SIG-M5 treated with dmso at 0.1 percent for 504 hours (cell line): Measurements from ENCODE around the gene CKAP5.
"Not testable (repeated sequence)": the region's sequence is repeated elsewhere in the genome, so short reads cannot be mapped to it uniquely, and the experiment has no call there.

Source experiments
- DNase-seq: peaks from one replicate; lab custom pipeline; 2025; ENCODE audit not compliant: unreplicated experiment; lab: John Stamatoyannopoulos, UW

Gene CKAP5

DNA sequence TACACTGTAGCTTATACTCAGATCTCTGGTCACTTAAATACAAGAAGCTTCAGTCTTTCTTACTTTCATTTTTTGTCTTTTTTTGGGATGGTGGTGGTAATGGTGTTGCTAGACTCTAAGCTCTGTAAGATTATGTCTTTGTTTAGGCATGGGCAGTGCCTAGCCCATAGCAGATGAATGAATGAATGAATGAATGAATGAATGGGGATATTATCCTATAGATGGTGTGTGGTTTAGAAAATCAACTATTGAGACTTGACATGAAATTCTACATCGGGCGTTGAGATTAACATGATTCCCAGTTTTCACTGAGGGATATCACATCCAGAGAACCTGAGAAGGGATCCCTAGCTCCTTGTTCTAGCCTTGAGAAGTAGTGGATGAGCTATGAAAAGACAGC is 9.8 kb upstream of the CKAP5 start:
- no peak for DNase-seq

DNA sequence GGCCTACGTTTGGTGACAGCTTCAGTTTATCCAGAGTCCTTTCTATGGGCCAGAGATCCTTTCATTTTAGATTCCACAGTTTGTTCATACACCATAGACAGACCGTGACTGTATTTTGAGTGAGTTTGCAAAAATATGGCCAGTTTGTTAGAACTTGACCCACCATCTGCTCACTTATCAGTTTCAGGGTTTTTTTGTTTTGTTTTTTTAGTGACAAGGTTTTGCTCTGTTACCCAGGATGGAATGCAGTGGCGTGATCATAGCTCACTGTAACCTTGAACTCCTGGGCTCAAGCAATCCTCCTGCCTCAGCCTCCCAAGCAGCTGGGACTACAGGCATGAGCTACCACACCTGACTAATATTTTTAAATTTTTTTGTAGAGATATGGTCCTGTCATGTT is 9.1 kb upstream of the CKAP5 start:
- DNase-seq: no peak

DNA sequence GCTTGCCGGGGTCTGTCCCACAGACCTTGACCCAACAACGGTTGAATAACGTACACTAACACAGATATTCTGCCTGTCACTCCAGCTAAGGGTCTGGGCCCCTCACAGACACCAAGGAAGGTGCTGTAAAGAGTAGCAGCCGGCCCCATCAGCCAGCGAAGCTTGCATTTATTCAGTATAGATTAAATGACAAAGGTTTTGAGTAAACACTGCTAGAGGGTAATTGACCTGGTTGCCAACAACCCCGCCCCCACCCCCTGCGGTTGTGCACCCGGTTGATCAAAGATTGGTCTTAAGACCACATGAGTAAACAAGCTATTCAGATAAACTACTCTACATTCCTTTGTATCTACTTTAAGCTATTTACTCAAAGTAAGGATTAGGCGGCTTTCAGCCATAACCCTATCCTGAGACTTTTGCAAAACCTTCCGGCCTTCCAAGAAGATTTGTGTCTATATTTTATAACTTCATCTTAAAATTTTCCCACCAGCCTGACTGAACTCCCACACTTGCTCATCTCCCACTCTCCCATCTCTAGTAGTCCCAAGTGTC is 4.8 kb upstream of the CKAP5 start:
- DNase-seq: no peak

GRCh38 chr11:46849631-46850030 is 3.6 kb upstream of the CKAP5 start:
- DNase-seq: no peak

GRCh38 chr11:46846510-46846830 is 390 bp upstream of the CKAP5 start:
- no peak for DNase-seq

- DNase-seq: no peak
These were observed 690 bp downstream of the CKAP5 start for GRCh38 chr11:46845440-46845739.

- no peak for DNase-seq
These were observed 6.0 kb downstream of the CKAP5 start for GRCh38 chr11:46840116-46840515.

DNA sequence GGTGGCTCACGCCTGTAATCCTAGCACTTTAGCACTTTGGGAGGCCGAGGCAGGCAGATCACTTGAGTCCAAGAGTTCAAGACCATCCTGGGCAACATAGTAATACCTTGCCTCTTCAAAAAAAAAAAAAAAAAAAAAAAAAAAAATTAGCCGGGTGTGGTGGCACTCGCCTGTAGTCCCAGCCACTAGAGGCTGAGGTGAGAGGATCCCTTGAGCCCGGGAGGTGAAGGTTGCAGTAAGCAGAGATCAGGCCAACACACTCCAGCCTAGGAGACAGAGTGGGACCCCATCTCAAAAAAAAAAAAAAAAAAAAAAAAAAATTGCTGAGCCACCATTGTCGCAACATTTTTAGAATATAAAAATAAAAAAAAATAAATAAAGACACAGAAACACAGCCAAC is 7.6 kb downstream of the CKAP5 start:
- no peak for DNase-seq

- no peak for DNase-seq
These were observed 8.2 kb downstream of the CKAP5 start for GRCh38 chr11:46837860-46838259.

- DNase-seq: no peak
These were observed 9.2 kb downstream of the CKAP5 start for GRCh38 chr11:46836870-46837269.

- no peak for DNase-seq
These were observed 9.6 kb downstream of the CKAP5 start for GRCh38 chr11:46836431-46836830.

DNA sequence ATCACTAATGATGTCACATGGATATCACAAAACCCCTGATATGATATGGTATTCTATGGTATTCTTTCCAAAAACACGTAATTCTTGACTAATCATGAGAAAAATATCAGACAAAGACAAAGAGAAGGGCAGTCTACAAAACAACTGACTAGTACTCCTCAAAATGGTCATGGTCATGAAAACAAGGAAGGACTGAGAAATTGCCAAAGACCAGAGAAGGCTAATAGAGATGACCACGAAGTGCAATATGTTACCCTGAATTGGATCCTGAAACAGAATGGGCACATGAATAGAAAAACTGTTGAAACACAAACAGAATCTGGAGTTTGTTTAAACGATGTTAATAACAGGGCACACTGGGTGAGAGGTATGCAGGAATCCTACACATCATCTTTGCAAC is 10.2 kb downstream of the CKAP5 start:
- DNase-seq: no peak

- no peak for DNase-seq
These were observed 11.3 kb downstream of the CKAP5 start for GRCh38 chr11:46834821-46835220.

DNA sequence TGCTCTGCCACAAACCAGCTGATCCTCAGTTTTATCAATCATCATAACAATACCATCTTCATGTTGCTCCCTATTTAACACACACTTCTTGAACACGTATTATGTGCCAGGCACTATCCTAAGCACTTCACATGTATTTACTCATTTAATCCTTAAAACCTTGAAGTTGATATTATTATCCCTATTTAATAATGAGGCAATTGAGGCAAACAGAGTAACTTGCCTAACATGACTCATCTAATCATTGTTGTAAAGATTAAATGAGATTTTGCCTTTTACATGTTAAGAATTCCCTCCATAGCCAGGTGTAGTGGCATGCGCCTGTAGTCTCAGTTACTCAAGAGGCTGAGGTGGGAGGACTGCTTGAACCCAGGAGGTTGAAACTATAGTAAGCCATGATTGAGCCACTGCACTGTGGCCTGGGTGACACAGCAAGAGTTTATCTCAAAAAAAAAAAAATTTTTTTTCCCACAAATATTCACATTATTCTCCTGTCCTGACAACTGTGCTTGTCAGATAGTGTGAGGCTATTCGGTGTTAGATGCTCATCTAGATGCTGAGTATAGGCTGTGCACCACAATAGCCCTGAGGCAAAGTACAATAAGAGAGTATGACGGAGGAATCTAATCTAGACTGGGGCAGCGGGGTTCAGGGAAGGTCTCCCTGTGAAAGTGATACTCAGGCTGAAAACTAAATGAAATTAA is 13.4 kb downstream of the CKAP5 start:
- no peak for DNase-seq

- DNase-seq: no peak
These were observed 18.1 kb downstream of the CKAP5 start for GRCh38 chr11:46827995-46828394.

DNA sequence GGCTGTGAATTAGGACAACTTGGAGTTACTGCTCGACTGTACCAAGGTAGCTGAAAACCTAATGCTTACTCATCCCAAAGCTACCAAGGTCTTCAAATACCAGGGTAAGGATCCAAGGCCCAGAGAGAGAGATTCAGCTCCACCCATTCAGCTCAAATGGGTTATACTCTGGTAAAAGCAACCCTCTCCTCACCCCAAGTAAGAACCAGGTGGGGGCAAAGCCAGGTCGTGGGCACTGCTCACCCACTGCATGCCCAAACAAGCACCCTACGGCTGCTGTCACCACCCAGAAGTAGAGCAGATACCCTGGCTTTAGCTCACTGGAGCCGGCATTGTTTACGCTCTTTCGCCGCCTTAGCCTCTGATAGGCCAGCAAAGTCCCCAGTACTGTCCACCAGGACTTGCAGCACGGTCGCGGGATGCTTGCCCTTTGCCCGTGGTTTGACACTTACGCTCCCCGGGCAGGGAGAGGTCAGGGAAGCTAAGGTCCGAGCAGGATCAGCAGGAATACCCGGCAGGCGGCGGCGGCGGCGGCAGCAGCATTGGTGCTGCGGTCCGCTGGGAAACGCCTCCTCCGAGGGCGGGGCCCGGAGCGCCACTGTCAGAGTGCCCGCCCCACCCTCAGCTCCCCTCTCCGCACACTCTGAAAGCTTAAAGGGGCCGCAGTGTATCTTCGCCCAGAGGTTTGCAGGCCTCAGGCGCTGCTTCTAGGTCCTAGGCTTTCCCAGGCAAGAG is 19.6 kb downstream of the CKAP5 start:
- peak; percentile 63 for DNase-seq

GRCh38 chr11:46808799-46809431 is 37.2 kb downstream of the CKAP5 start:
- DNase-seq: peak; percentile 67

- DNase-seq: no peak
These were observed 44.2 kb downstream of the CKAP5 start for GRCh38 chr11:46801694-46802470.

DNA sequence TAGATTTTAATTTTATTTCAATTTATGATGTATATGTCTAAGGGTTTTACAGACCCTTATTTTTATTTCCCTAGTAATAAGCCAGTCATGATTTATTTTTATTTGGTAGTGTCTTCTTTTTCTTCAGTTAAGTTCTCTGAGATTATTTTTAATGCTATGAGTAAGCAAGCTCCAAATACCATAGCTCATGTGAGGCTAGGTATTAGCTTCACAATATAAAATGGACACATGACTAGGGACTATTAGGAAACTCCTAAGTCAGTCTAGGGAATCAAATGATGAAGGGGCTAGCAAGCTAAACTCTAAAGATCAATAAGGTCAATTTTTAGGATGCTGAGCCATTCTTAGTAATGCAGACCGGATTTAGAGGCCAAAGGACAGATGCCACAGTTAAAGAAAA is 45.9 kb downstream of the CKAP5 start:
- DNase-seq: no peak

DNA sequence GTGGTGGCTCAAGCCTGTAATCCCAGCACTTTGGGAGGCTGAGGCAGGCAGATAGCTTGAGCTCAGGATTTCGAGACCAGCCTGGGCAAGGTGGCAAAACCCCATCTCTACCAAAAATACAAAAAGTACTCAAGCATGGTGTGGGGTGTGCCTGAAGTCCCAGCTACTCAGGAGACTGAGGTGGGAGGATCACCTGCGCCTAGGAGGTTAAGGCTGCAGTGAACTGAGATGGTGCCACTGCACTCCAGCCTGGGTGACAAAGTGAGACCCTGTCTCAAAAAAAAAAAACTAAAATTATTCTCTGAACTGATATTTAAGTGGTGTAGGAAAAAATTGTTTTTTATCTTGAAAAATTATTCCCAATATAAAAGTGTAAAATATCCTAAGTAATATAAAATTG is 46.4 kb downstream of the CKAP5 start:
- not testable (repeated sequence) for DNase-seq

DNA sequence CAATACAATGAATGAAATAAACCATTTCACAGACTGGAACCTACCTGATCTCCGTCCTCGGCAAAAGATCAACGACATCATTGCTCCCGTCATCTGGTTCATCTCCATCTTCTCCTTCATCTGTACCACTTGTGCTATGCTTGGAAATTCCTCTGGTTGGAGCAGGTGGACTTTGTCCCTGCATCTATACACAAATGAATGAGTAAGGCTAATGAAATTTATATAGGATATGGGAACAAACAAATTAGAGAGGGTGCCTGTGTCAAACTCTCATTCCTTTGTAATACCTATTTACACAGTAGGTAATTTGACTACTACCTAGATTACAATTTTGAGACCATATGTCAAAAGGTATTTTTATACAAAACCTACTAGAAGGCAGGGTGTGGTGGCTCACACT is 67.7 kb downstream of the CKAP5 start:
- no peak for DNase-seq

DNA sequence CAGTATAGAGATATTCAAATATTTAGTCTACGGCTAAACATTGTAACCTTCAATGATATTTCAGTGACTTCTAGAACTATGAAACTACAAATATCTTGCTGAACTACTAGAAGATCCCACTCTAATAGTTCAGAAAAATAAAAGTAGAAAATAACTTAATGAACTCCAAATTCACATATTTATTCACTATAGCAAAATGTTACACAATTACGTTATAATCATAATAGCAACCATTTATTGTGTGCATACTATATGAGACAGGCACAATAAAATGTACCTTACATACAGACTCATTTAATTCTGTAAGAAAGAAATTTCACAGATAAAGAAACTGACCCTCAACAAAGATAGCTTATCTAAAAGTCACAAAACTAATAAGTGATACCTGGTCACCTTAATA is 69.2 kb downstream of the CKAP5 start:
- DNase-seq: no peak
